NCI-H1930 (cell line): ENCODE measurements around the gene LANCL2.
A peak's percentile ranks its signal among the peaks of the same experiment; 100 is the strongest.
"Not testable (repeated sequence)": the region's sequence is repeated elsewhere in the genome, so short reads cannot be mapped to it uniquely, and the experiment has no call there.

Source experiments
- DNase-seq, 2 experiments: peaks; one replicate each; lab custom pipeline; 2025; lab: John Stamatoyannopoulos, UW

The LANCL2 gene

GRCh38 chr7:55365205-55365674 lies at the start of gene LANCL2:
Gene LANCL2 (plus strand): TSS chr7:55365337. CDS start chr7:55366026, 689 bp downstream.
- DNase-seq, result peak in 1 of 2 experiments; percentile 41

- no peak for DNase-seq
Observed at GRCh38 chr7:55325371-55325792, 39.8 kb upstream of the LANCL2 start.

GRCh38 chr7:55326081-55326835 lies 38.9 kb upstream of the LANCL2 start:
- no peak for DNase-seq

- no peak for DNase-seq
Observed at GRCh38 chr7:55326945-55327626, 38.1 kb upstream of the LANCL2 start.

GRCh38 chr7:55335151-55335550 lies 30.0 kb upstream of the LANCL2 start:
- no peak for DNase-seq

- DNase-seq, result no peak
Observed at GRCh38 chr7:55335786-55336185, 29.4 kb upstream of the LANCL2 start.

GRCh38 chr7:55336540-55336939 lies 28.6 kb upstream of the LANCL2 start:
- DNase-seq, result no peak

- no peak for DNase-seq
Observed at GRCh38 chr7:55339033-55340000, 25.8 kb upstream of the LANCL2 start.

GRCh38 chr7:55342216-55342871 lies 22.8 kb upstream of the LANCL2 start:
- no peak for DNase-seq

GRCh38 chr7:55343002-55343781 lies 21.9 kb upstream of the LANCL2 start:
- no peak for DNase-seq

GRCh38 chr7:55343860-55344606 lies 21.1 kb upstream of the LANCL2 start:
- DNase-seq, result no peak

GRCh38 chr7:55344840-55345239 lies 20.3 kb upstream of the LANCL2 start:
- no peak for DNase-seq

- DNase-seq, result no peak
Observed at GRCh38 chr7:55345292-55345691, 19.8 kb upstream of the LANCL2 start.

GRCh38 chr7:55348502-55348901 lies 16.6 kb upstream of the LANCL2 start:
- no peak for DNase-seq

- no peak for DNase-seq
Observed at GRCh38 chr7:55349121-55349520, 16.0 kb upstream of the LANCL2 start.

- no peak for DNase-seq
Observed at GRCh38 chr7:55350281-55350680, 14.9 kb upstream of the LANCL2 start.

- DNase-seq, result no peak
Observed at GRCh38 chr7:55351263-55351662, 13.9 kb upstream of the LANCL2 start.

GRCh38 chr7:55352947-55353273 lies 12.2 kb upstream of the LANCL2 start:
- not testable (repeated sequence) for DNase-seq

- no peak for DNase-seq
Observed at GRCh38 chr7:55360486-55360885, 4.7 kb upstream of the LANCL2 start.

- no peak for DNase-seq
Observed at GRCh38 chr7:55361560-55361959, 3.6 kb upstream of the LANCL2 start.
